Hepatocyte (in vitro differentiated cells): ENCODE measurements around the gene TXNDC5.

Experiments
- EZH2 ChIP-seq: fragments of 200-600 bp; sonication (generic); IDR thresholded peaks from 2 replicates; pipeline ENCODE4 v1.6.1; 2016; ENCODE audit warnings: antibody characterized with exemption, mild to moderate bottlenecking, borderline replicate concordance
- EZH2phosphoT487 ChIP-seq: fragments of 200-600 bp; sonication (generic); IDR thresholded peaks from one replicate; pipeline ENCODE4 v1.6.1; 2018; ENCODE audit warnings: antibody characterized with exemption, mild to moderate bottlenecking, low read depth, moderate library complexity; ENCODE audit not compliant: unreplicated experiment, severe bottlenecking
- TF ChIP-seq, protein P1 (sequence below): fragments of 200-600 bp; sonication (generic); IDR thresholded peaks from 2 replicates; pipeline ENCODE4 v1.5.1; 2016; ENCODE audit warnings: antibody characterized with exemption, mild to moderate bottlenecking; ENCODE audit not compliant: poor library complexity

DNA sequence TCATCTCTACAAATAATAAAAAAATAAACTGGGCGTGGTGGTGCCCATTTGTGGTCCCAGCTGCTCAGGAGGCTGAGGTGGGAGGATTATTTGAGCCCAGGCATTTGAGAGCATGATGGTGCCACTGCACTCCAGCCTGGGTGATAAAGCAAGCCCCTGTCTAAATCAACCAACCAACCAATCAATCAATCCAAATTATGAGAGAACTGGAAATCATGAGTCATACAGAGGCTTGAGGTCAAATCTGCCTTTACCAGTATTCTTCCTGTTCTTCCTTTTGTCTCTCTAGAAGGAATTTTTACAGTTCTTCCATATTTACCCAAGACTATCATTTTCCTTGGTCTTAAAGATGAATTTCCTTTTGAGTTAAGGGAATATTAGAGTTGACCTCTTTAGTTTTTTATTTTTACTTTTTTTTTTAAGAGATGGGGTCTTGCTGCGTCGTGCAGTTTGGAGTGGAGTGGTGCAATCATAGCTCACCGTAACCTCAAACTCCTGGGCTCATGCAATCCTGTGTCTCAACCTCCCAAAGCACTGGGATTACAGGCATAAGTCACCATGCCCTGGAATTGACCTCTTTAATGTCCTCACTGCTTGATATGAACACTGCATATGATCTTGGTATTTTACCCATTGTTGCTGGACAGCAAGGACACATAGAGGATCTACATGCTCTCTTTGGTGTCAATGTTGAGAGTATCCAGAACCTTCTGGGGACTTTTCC is 44.1 kb upstream of the TXNDC5 start:
- TF ChIP-seq, protein P1, sequence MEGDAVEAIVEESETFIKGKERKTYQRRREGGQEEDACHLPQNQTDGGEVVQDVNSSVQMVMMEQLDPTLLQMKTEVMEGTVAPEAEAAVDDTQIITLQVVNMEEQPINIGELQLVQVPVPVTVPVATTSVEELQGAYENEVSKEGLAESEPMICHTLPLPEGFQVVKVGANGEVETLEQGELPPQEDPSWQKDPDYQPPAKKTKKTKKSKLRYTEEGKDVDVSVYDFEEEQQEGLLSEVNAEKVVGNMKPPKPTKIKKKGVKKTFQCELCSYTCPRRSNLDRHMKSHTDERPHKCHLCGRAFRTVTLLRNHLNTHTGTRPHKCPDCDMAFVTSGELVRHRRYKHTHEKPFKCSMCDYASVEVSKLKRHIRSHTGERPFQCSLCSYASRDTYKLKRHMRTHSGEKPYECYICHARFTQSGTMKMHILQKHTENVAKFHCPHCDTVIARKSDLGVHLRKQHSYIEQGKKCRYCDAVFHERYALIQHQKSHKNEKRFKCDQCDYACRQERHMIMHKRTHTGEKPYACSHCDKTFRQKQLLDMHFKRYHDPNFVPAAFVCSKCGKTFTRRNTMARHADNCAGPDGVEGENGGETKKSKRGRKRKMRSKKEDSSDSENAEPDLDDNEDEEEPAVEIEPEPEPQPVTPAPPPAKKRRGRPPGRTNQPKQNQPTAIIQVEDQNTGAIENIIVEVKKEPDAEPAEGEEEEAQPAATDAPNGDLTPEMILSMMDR, result no peak
- no peak for TF ChIP-seq EZH2
- no peak for TF ChIP-seq EZH2phosphoT487
